ENCODE measurements around the gene NPAS2. TPM values are rescaled to one million over a fixed set of nuclear protein-coding genes. Genes with fewer than 3 reads are reported as not detected.

Gene NPAS2, protein sequence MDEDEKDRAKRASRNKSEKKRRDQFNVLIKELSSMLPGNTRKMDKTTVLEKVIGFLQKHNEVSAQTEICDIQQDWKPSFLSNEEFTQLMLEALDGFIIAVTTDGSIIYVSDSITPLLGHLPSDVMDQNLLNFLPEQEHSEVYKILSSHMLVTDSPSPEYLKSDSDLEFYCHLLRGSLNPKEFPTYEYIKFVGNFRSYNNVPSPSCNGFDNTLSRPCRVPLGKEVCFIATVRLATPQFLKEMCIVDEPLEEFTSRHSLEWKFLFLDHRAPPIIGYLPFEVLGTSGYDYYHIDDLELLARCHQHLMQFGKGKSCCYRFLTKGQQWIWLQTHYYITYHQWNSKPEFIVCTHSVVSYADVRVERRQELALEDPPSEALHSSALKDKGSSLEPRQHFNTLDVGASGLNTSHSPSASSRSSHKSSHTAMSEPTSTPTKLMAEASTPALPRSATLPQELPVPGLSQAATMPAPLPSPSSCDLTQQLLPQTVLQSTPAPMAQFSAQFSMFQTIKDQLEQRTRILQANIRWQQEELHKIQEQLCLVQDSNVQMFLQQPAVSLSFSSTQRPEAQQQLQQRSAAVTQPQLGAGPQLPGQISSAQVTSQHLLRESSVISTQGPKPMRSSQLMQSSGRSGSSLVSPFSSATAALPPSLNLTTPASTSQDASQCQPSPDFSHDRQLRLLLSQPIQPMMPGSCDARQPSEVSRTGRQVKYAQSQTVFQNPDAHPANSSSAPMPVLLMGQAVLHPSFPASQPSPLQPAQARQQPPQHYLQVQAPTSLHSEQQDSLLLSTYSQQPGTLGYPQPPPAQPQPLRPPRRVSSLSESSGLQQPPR
- 6.8 and 8.1 TPM in 2 replicates for total RNA-seq

DNA sequence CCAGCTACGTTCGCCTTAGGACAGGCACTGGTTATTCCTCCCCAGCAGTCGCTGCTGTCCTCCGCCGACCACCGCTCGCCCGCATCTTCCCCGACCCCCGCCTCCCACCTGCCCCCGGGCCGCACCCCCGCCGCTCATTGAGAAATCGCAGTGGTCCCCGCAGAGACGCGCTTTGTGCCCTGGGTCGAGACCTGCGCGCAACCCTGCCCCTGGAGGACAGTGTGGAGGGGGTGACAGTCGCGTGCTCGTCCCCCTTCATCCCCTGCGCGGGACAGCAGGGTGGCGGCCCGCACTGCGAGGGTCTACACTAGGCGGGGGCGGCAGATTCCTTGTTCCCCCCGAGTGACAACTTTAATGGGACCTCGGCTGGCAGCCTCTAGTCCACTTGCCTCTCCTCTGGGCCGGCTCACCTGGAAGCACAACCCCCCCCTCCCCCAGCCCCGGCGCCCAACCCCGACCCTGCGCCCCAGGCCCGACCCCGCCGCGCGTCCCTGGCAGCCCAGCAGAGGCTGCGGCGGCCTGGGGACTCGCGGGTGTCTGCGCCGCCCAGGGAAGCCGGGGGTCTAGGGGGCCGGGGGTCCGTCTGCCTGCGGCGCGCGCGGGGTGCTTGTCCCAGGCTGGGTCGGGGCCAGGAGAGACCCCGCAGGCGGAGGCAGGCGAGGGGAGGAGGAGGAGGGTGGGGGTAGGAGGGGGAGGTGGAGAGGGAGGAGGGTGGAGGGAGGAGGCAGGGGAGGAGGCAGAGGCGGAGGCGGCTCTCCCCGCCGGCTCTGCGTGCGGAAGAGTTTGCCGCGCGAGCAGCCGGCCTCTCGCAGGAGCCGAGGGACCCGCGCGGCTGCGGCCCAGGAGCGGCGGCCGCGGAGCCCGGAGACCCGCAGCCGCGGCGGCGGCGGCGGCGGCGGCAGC, at the start of gene NPAS2:
NPAS2 (plus strand) TSS at position 770 of the 903 bp plus-strand sequence. CDS start 84,616 bp downstream, outside the sequence.

DNA sequence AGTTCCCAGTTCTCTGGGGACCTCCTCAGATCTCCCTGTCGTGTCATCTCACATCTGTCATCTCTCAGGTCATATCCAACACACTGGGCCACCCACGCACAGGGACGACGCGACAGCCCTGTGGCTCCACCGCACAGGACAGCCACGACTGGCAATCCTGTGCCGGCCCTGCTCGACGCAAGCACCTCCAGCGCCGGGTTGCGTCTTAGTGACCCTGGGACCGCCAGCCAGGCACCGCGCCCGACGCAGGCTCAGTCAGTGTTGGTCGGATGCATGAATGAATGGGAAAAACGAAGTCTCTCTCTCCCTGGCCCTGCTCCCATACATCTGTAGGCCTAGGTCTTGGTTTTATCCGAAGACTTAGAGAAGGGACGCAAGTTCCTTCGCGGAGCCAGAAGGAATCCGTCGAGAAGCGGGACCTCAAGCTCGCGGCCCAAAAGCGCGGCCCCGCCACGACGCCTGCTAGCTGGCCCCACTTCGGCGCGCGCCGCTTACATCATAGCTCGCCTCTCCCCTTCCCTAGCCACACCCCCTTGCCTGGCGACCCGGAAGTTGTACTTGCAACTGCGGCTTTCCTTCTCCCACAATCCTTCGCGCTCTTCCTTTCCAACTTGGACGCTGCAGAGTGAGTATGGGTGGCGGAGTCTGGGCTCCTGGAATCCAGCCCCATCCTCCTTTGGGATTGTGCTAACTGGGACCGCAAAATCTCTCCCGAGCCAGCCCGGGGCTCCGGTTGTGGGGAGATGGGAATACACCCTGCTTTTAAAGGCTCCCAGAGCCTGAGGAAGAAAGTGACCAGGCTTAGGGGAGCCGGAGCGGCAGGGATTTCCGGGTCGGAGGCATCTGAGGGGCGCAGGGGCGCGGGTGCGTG, 182.0 kb downstream of the NPAS2 start, which contains the start of gene RPL31:
RPL31 (plus strand) TSS at position 599 of the 871 bp plus-strand sequence. CDS start 413 bp downstream, outside the sequence.

Other genes starting within 250 kb of the NPAS2 start
- 550 and 1,869 TPM in 2 replicates for gene RPL31, start 182.2 kb downstream of the NPAS2 start, total RNA-seq

Data from epithelial cell of umbilical artery (primary cell).